Hepatocyte (in vitro differentiated cells): ENCODE data around the gene TUBB2B. TPM values are rescaled to one million over a fixed set of nuclear protein-coding genes. Genes with fewer than 3 reads are reported as not detected.
"Not testable (repeated sequence)": the region's sequence is repeated elsewhere in the genome, so short reads cannot be mapped to it uniquely, and the experiment has no call there.

ENCODE experiments used
- DNase-seq: peaks from one replicate; pipeline ENCODE4 v3.0.0-alpha.2; 2016; ENCODE audit warnings: low spot score
- H2AFZ ChIP-seq: fragments of 200-600 bp; sonication (generic); 2 replicates; pipeline ENCODE4 v1.6.0; 2016; ENCODE audit warnings: antibody characterized with exemption, mild to moderate bottlenecking
- H3K27ac ChIP-seq: fragments of 200-600 bp; sonication (generic); 2 replicates; pipeline ENCODE4 v1.5.1; 2016; ENCODE audit warnings: mild to moderate bottlenecking
- H3K27me3 ChIP-seq: fragments of 200-600 bp; sonication (generic); 2 replicates; pipeline ENCODE4 v1.6.1; 2016
- H3K36me3 ChIP-seq: fragments of 200-600 bp; sonication (generic); replicated peaks from 2 replicates; pipeline ENCODE4 v1.5.1; 2016; ENCODE audit warnings: low read depth; ENCODE audit not compliant: insufficient read depth
- H3K4me1 ChIP-seq: fragments of 200-600 bp; sonication (generic); 2 replicates; pipeline ENCODE4 v1.5.1; 2016; ENCODE audit warnings: mild to moderate bottlenecking, moderate library complexity; ENCODE audit not compliant: insufficient read depth
- H3K4me2 ChIP-seq: fragments of 200-600 bp; sonication (generic); 2 replicates; pipeline ENCODE4 v1.6.0; 2016
- H3K4me3 ChIP-seq: fragments of 200-600 bp; sonication (generic); 2 replicates; pipeline ENCODE4 v1.5.1; 2016; ENCODE audit warnings: mild to moderate bottlenecking
- H3K79me2 ChIP-seq: fragments of 200-600 bp; sonication (generic); 2 replicates; pipeline ENCODE4 v1.6.0; 2017; ENCODE audit warnings: mild to moderate bottlenecking
- H3K9me2 ChIP-seq: fragments of 200-600 bp; sonication (generic); replicated peaks from 2 replicates; pipeline ENCODE4 v1.6.0; 2017; ENCODE audit warnings: mild to moderate bottlenecking; ENCODE audit not compliant: insufficient read depth
- H3K9me3 ChIP-seq: fragments of 200-600 bp; sonication (generic); 2 replicates; pipeline ENCODE4 v1.5.1; 2016; ENCODE audit warnings: low read depth, mild to moderate bottlenecking
- H4K20me1 ChIP-seq: fragments of 200-600 bp; sonication (generic); 2 replicates; pipeline ENCODE4 v1.6.0; 2016; ENCODE audit warnings: mild to moderate bottlenecking; ENCODE audit not compliant: insufficient read depth, poor library complexity, severe bottlenecking
- CTCF ChIP-seq: fragments of 200-600 bp; sonication (generic); IDR thresholded peaks from 2 replicates; pipeline ENCODE4 v1.5.1; 2016; ENCODE audit warnings: antibody characterized with exemption, mild to moderate bottlenecking; ENCODE audit not compliant: poor library complexity
- EZH2 ChIP-seq: fragments of 200-600 bp; sonication (generic); IDR thresholded peaks from 2 replicates; pipeline ENCODE4 v1.6.1; 2016; ENCODE audit warnings: antibody characterized with exemption, mild to moderate bottlenecking, borderline replicate concordance
- EZH2phosphoT487 ChIP-seq: fragments of 200-600 bp; sonication (generic); IDR thresholded peaks from one replicate; pipeline ENCODE4 v1.6.1; 2018; ENCODE audit warnings: antibody characterized with exemption, mild to moderate bottlenecking, low read depth, moderate library complexity; ENCODE audit not compliant: unreplicated experiment, severe bottlenecking
- WGBS: methylation state at CpG from one replicate; pipeline ENCODE4 v1.1.6; 2016; ENCODE audit warnings: low lambda C conversion rate; ENCODE audit errors: missing lambda C conversion rate; 5-methylcytosine and 5-hydroxymethylcytosine counted together
- polyA plus RNA-seq: library from polyadenylated mRNA; unstranded; fragments of >200 nt; fragmentation: Nextera tagmentation; extraction: Ambion mirVana; gene quantifications from 2 replicates; pipeline ENCODE4 v1.2.1, GENCODE V29; 2016
- total RNA-seq: library from RNA; depleted of rRNA; stranded (reverse); fragments of >200 nt; gene quantifications from 2 replicates; pipeline ENCODE4 v1.2.3, GENCODE V29; 2014

Gene TUBB2B
- total and polyA plus RNA-seq, 2 experiments from 2014 or later, result 36.4 to 72.0 TPM

GRCh38 chr6:3190779-3191178 is 36.7 kb downstream of the TUBB2B start:
- H3K9me3 ChIP-seq, result no peaks in the 10 kb centered on the region
- no peak overlapping the region for H3K4me2 ChIP-seq
- H3K4me3 ChIP-seq, result no peak overlapping the region

GRCh38 chr6:3190056-3190455 is 37.4 kb downstream of the TUBB2B start:
- no peak for TF ChIP-seq EZH2
- TF ChIP-seq CTCF, result no peak
- no peak for TF ChIP-seq EZH2phosphoT487

More at GRCh38 chr6:3190779-3191178, 36.7 kb downstream of the TUBB2B start:
- Histone ChIP-seq H4K20me1 (no peaks in the 10 kb centered on the region), H3K36me3 (no peaks in the 10 kb centered on the region), H3K79me2 (no peaks in the 10 kb centered on the region), H3K27ac (no peak overlapping the region), H2AFZ (no peak overlapping the region), H3K27me3 (no peaks in the 10 kb centered on the region), H3K4me1 (no peaks in the 10 kb centered on the region), H3K9me2 (no peaks in the 10 kb centered on the region)
- WGBS, result 88% methylated on average over 5 of the region's 5 CpGs
- DNase-seq, result no peak
- TF ChIP-seq EZH2phosphoT487 (no peak), CTCF (no peak), EZH2 (no peak)

GRCh38 chr6:3189192-3189591 is 38.3 kb downstream of the TUBB2B start:
- H3K4me3 ChIP-seq, H3K9me2 ChIP-seq, H3K27me3 ChIP-seq, H2AFZ ChIP-seq, H4K20me1 ChIP-seq, H3K9me3 ChIP-seq, DNase-seq, H3K27ac ChIP-seq, H3K36me3 ChIP-seq, H3K79me2 ChIP-seq, H3K4me1 ChIP-seq, H3K4me2 ChIP-seq: not testable (repeated sequence)
- 92% methylated on average over 10 of the region's 10 CpGs for WGBS

More at GRCh38 chr6:3190056-3190455, 37.4 kb downstream of the TUBB2B start:
- no peak for DNase-seq
- whole genome bisulfite sequencing, result 70% methylated on average over 4 of the region's 4 CpGs
- Histone ChIP-seq H3K4me1 (no peaks in the 10 kb centered on the region), H3K79me2 (no peaks in the 10 kb centered on the region), H3K27me3 (no peaks in the 10 kb centered on the region), H3K9me3 (no peaks in the 10 kb centered on the region), H3K36me3 (no peaks in the 10 kb centered on the region), H2AFZ (no peak overlapping the region), H3K4me3 (no peak overlapping the region), H3K27ac (no peak overlapping the region), H3K4me2 (no peak overlapping the region), H3K9me2 (no peaks in the 10 kb centered on the region), H4K20me1 (no peaks in the 10 kb centered on the region)

- no peak for TF ChIP-seq CTCF
- no peak for TF ChIP-seq EZH2phosphoT487
- no peak for TF ChIP-seq EZH2
- no peak overlapping the region for H2AFZ ChIP-seq
- no peaks in the 10 kb centered on the region for H3K36me3 ChIP-seq
- no peaks in the 10 kb centered on the region for H3K79me2 ChIP-seq
- H4K20me1 ChIP-seq, result no peaks in the 10 kb centered on the region
- H3K9me3 ChIP-seq, result no peaks in the 10 kb centered on the region
- H3K4me1 ChIP-seq, result no peaks in the 10 kb centered on the region
- DNase-seq, result no peak
- no peaks in the 10 kb centered on the region for H3K27me3 ChIP-seq
- WGBS, result 97% methylated on average over 7 of the region's 7 CpGs
- H3K9me2 ChIP-seq, result no peaks in the 10 kb centered on the region
- no peak overlapping the region for H3K4me2 ChIP-seq
- no peak overlapping the region for H3K27ac ChIP-seq
- no peak overlapping the region for H3K4me3 ChIP-seq
Measured at GRCh38 chr6:3188262-3188661, 39.2 kb downstream of the TUBB2B start.
